ENCODE measurements around the gene SLIT3.

Gene SLIT3

GRCh38 chr5:168921147-168921866 lies 379.6 kb downstream of the SLIT3 start:
- Histone ChIP-seq H3K4me1 (ENCODE audit: control insufficient read depth, insufficient read depth, low read length) (no peaks in the 10 kb centered on the region), H3K27me3 (ENCODE audit: control insufficient read depth, insufficient read depth, low read length) (peaks cover 22% of the 10 kb centered on the region), H3K9me3 (replicated peaks; ENCODE audit: low read length) (no peaks in the 10 kb centered on the region), H3K36me3 (ENCODE audit: insufficient read depth, low read length) (no peaks in the 10 kb centered on the region), H3K4me2 (ENCODE audit: low read length) (no peak overlapping the region), H3K9ac (ENCODE audit: low read depth, low read length) (no peak overlapping the region), H3K4me3 (ENCODE audit: low read length) (no peak overlapping the region)

GRCh38 chr5:168920019-168920810 lies 380.7 kb downstream of the SLIT3 start:
- Histone ChIP-seq H3K9me3 (replicated peaks; ENCODE audit: low read length) (no peaks in the 10 kb centered on the region), H3K4me1 (ENCODE audit: control insufficient read depth, insufficient read depth, low read length) (no peaks in the 10 kb centered on the region), H3K4me3 (ENCODE audit: low read length) (no peak overlapping the region), H3K36me3 (ENCODE audit: insufficient read depth, low read length) (no peaks in the 10 kb centered on the region), H3K9ac (ENCODE audit: low read depth, low read length) (no peak overlapping the region), H3K4me2 (ENCODE audit: low read length) (no peak overlapping the region), H3K27me3 (ENCODE audit: control insufficient read depth, insufficient read depth, low read length) (peaks cover 16% of the 10 kb centered on the region)

- Histone ChIP-seq H3K4me1 (ENCODE audit: control insufficient read depth, insufficient read depth, low read length) (no peaks in the 10 kb centered on the region), H3K4me3 (ENCODE audit: low read length) (no peak overlapping the region), H3K27me3 (ENCODE audit: control insufficient read depth, insufficient read depth, low read length) (peaks cover 15% of the 10 kb centered on the region), H3K9me3 (replicated peaks; ENCODE audit: low read length) (no peaks in the 10 kb centered on the region), H3K9ac (ENCODE audit: low read depth, low read length) (no peak overlapping the region), H3K4me2 (ENCODE audit: low read length) (no peak overlapping the region), H3K36me3 (ENCODE audit: insufficient read depth, low read length) (no peaks in the 10 kb centered on the region)
Observed at GRCh38 chr5:168917947-168918600, 382.9 kb downstream of the SLIT3 start.

- H3K36me3 ChIP-seq (ENCODE audit: insufficient read depth, low read length), result no peaks in the 10 kb centered on the region
- no peaks in the 10 kb centered on the region for H3K4me1 ChIP-seq (ENCODE audit: control insufficient read depth, insufficient read depth, low read length)
- H3K4me2 ChIP-seq (ENCODE audit: low read length), result no peak overlapping the region
- H3K9ac ChIP-seq (ENCODE audit: low read depth, low read length), result no peak overlapping the region
- H3K4me3 ChIP-seq (ENCODE audit: low read length), result no peak overlapping the region
- H3K9me3 ChIP-seq (replicated peaks; ENCODE audit: low read length), result no peaks in the 10 kb centered on the region
- peaks cover 12% of the 10 kb centered on the region for H3K27me3 ChIP-seq (ENCODE audit: control insufficient read depth, insufficient read depth, low read length)
Observed at GRCh38 chr5:168916852-168917251, 384.1 kb downstream of the SLIT3 start.

GRCh38 chr5:168916266-168916665 lies 384.7 kb downstream of the SLIT3 start:
- H3K9ac ChIP-seq (ENCODE audit: low read depth, low read length), result no peak overlapping the region
- H3K4me1 ChIP-seq (ENCODE audit: control insufficient read depth, insufficient read depth, low read length), result no peaks in the 10 kb centered on the region
- no peaks in the 10 kb centered on the region for H3K9me3 ChIP-seq (replicated peaks; ENCODE audit: low read length)
- no peak overlapping the region for H3K4me2 ChIP-seq (ENCODE audit: low read length)
- no peak overlapping the region for H3K4me3 ChIP-seq (ENCODE audit: low read length)
- peaks cover 12% of the 10 kb centered on the region for H3K27me3 ChIP-seq (ENCODE audit: control insufficient read depth, insufficient read depth, low read length)
- H3K36me3 ChIP-seq (ENCODE audit: insufficient read depth, low read length), result no peaks in the 10 kb centered on the region

GRCh38 chr5:168914491-168914890 lies 386.4 kb downstream of the SLIT3 start:
- Histone ChIP-seq H3K27me3 (ENCODE audit: control insufficient read depth, insufficient read depth, low read length) (no peaks in the 10 kb centered on the region), H3K9ac (ENCODE audit: low read depth, low read length) (no peak overlapping the region), H3K9me3 (replicated peaks; ENCODE audit: low read length) (no peaks in the 10 kb centered on the region), H3K4me3 (ENCODE audit: low read length) (no peak overlapping the region), H3K4me2 (ENCODE audit: low read length) (no peak overlapping the region), H3K36me3 (ENCODE audit: insufficient read depth, low read length) (no peaks in the 10 kb centered on the region), H3K4me1 (ENCODE audit: control insufficient read depth, insufficient read depth, low read length) (no peaks in the 10 kb centered on the region)

GRCh38 chr5:168910874-168911273 lies 390.1 kb downstream of the SLIT3 start:
- no peak overlapping the region for H3K4me2 ChIP-seq (ENCODE audit: low read length)
- no peak overlapping the region for H3K4me3 ChIP-seq (ENCODE audit: low read length)
- H3K4me1 ChIP-seq (ENCODE audit: control insufficient read depth, insufficient read depth, low read length), result no peaks in the 10 kb centered on the region
- no peak overlapping the region for H3K9ac ChIP-seq (ENCODE audit: low read depth, low read length)
- no peaks in the 10 kb centered on the region for H3K9me3 ChIP-seq (replicated peaks; ENCODE audit: low read length)
- no peaks in the 10 kb centered on the region for H3K27me3 ChIP-seq (ENCODE audit: control insufficient read depth, insufficient read depth, low read length)
- no peaks in the 10 kb centered on the region for H3K36me3 ChIP-seq (ENCODE audit: insufficient read depth, low read length)

GRCh38 chr5:168908207-168908606 lies 392.7 kb downstream of the SLIT3 start:
- H3K9me3 ChIP-seq (replicated peaks; ENCODE audit: low read length), result no peaks in the 10 kb centered on the region
- no peak overlapping the region for H3K9ac ChIP-seq (ENCODE audit: low read depth, low read length)
- no peaks in the 10 kb centered on the region for H3K27me3 ChIP-seq (ENCODE audit: control insufficient read depth, insufficient read depth, low read length)
- H3K36me3 ChIP-seq (ENCODE audit: insufficient read depth, low read length), result no peaks in the 10 kb centered on the region
- no peak overlapping the region for H3K4me3 ChIP-seq (ENCODE audit: low read length)
- no peaks in the 10 kb centered on the region for H3K4me1 ChIP-seq (ENCODE audit: control insufficient read depth, insufficient read depth, low read length)
- H3K4me2 ChIP-seq (ENCODE audit: low read length), result no peak overlapping the region

GRCh38 chr5:168903061-168903460 lies 397.9 kb downstream of the SLIT3 start:
- no peaks in the 10 kb centered on the region for H3K9me3 ChIP-seq (replicated peaks; ENCODE audit: low read length)
- no peak overlapping the region for H3K9ac ChIP-seq (ENCODE audit: low read depth, low read length)
- no peaks in the 10 kb centered on the region for H3K27me3 ChIP-seq (ENCODE audit: control insufficient read depth, insufficient read depth, low read length)
- no peak overlapping the region for H3K4me3 ChIP-seq (ENCODE audit: low read length)
- H3K36me3 ChIP-seq (ENCODE audit: insufficient read depth, low read length), result no peaks in the 10 kb centered on the region
- H3K4me2 ChIP-seq (ENCODE audit: low read length), result no peak overlapping the region
- no peaks in the 10 kb centered on the region for H3K4me1 ChIP-seq (ENCODE audit: control insufficient read depth, insufficient read depth, low read length)

GRCh38 chr5:168899673-168900072 lies 401.3 kb downstream of the SLIT3 start:
- Histone ChIP-seq H3K4me3 (ENCODE audit: low read length) (no peak overlapping the region), H3K27me3 (ENCODE audit: control insufficient read depth, insufficient read depth, low read length) (no peaks in the 10 kb centered on the region), H3K4me2 (ENCODE audit: low read length) (no peak overlapping the region), H3K36me3 (ENCODE audit: insufficient read depth, low read length) (no peaks in the 10 kb centered on the region), H3K4me1 (ENCODE audit: control insufficient read depth, insufficient read depth, low read length) (no peaks in the 10 kb centered on the region), H3K9me3 (replicated peaks; ENCODE audit: low read length) (no peaks in the 10 kb centered on the region), H3K9ac (ENCODE audit: low read depth, low read length) (no peak overlapping the region)

- Histone ChIP-seq H3K9ac (ENCODE audit: low read depth, low read length) (no peak overlapping the region), H3K4me2 (ENCODE audit: low read length) (no peak overlapping the region), H3K4me1 (ENCODE audit: control insufficient read depth, insufficient read depth, low read length) (no peaks in the 10 kb centered on the region), H3K27me3 (ENCODE audit: control insufficient read depth, insufficient read depth, low read length) (no peaks in the 10 kb centered on the region), H3K36me3 (ENCODE audit: insufficient read depth, low read length) (no peaks in the 10 kb centered on the region), H3K9me3 (replicated peaks; ENCODE audit: low read length) (no peaks in the 10 kb centered on the region), H3K4me3 (ENCODE audit: low read length) (no peak overlapping the region)
Observed at GRCh38 chr5:168899264-168899663, 401.7 kb downstream of the SLIT3 start.

All from skeletal muscle satellite cell (primary cell).